GM12878 (cell line): ENCODE measurements around the gene TXNL4A. TPM values are rescaled to one million over a fixed set of nuclear protein-coding genes. Genes with fewer than 3 reads are reported as not detected.

ENCODE experiments used
- ATAC-seq: fragments of 200-7000 bp; cut with Tn5 transposase; 3 replicates; pipeline ENCODE4 v1.9.1; 2020; ENCODE audit warnings: mild to moderate bottlenecking, moderate library complexity
- BruUV-seq: library from RNA; stranded (reverse); fragments of 400-500 nt; replicated peaks from 2 replicates; lab custom pipeline; 2021; lab: Mats Ljungman, UMichigan
- CTCF ChIA-PET: fragments of 300-600 bp; sonication (Branson Sonifier 250); formaldehyde crosslinking; extraction: SDS; loops from one replicate; lab custom pipeline; 2021; ENCODE audit warnings: inconsistent platforms; lab: Yijun Ruan, JAX
- POLR2A ChIA-PET: fragments of 350-600 bp; formaldehyde crosslinking; extraction: SDS; loops from one replicate; lab custom pipeline; 2021; ENCODE audit warnings: inconsistent platforms; lab: Charles Lee
- RAD21 ChIA-PET: fragments of 300-600 bp; sonication (Branson Sonifier 250); formaldehyde crosslinking; loops from one replicate; lab custom pipeline; 2023; ENCODE audit warnings: antibody characterized with exemption; ENCODE audit not compliant: unreplicated experiment; lab: Charles Lee
- SMC1A ChIA-PET: fragments of 300-600 bp; sonication (Branson Sonifier 250); formaldehyde crosslinking; loops from one replicate; lab custom pipeline; 2023; ENCODE audit not compliant: unreplicated experiment, uncharacterized antibody; lab: Charles Lee
- DNase-seq: peaks from one replicate; pipeline ENCODE4 v3.0.0-alpha.2; 2011; ENCODE audit warnings: low read depth, low spot score
- FAIRE-seq: peaks from 3 replicates; lab custom pipeline; 2011; peaks lifted over from hg19 to GRCh38; lab: Jason Lieb, UNC
- H2AFZ ChIP-seq: 2 replicates; pipeline ENCODE4 v1.6.0; 2011; ENCODE audit warnings: low read depth, low read length, control low read depth; ENCODE audit not compliant: control insufficient read depth
- H3K27ac ChIP-seq: 2 replicates; pipeline ENCODE4 v1.5.1; 2011; ENCODE audit warnings: control low read depth; ENCODE audit not compliant: control insufficient read depth, insufficient read depth
- H3K27me3 ChIP-seq, 2 experiments: replicated peaks in 1 of 2; 2 replicates each; pipeline versions ENCODE4 v1.6.0 to v1.6.1; 2011; ENCODE audit warnings: low read length in 1 of 2; ENCODE audit not compliant: control insufficient read depth in 2 of 2, insufficient read depth in 2 of 2
- H3K36me3 ChIP-seq, 2 experiments: 2 replicates each; pipeline ENCODE4 v1.5.1; 2011; ENCODE audit warnings: low read length in 1 of 2; ENCODE audit not compliant: control insufficient read depth in 2 of 2, insufficient read depth in 2 of 2
- H3K4me1 ChIP-seq: 2 replicates; pipeline ENCODE4 v1.6.1; 2011; ENCODE audit warnings: mild to moderate bottlenecking, low read length, moderate library complexity, mixed read lengths; ENCODE audit not compliant: control insufficient read depth, insufficient read depth
- H3K4me2 ChIP-seq: 2 replicates; pipeline ENCODE4 v1.6.0; 2011; ENCODE audit warnings: control low read depth; ENCODE audit not compliant: control insufficient read depth, insufficient read depth
- H3K4me3 ChIP-seq: fragments of 200-600 bp; sonication (generic); 2 replicates; pipeline ENCODE4 v1.5.1; 2016
- H3K79me2 ChIP-seq: 2 replicates; pipeline ENCODE4 v1.6.0; 2011; ENCODE audit warnings: low read length; ENCODE audit not compliant: control insufficient read depth, insufficient read depth
- H3K9ac ChIP-seq: 2 replicates; pipeline ENCODE4 v1.8.0; 2011; ENCODE audit warnings: low read length, control low read depth, mixed read lengths; ENCODE audit not compliant: control insufficient read depth, insufficient read depth
- H3K9me3 ChIP-seq: replicated peaks from 3 replicates; pipeline ENCODE4 v1.5.1; 2011; ENCODE audit warnings: mild to moderate bottlenecking, low read length; ENCODE audit not compliant: control insufficient read depth, insufficient read depth
- H4K20me1 ChIP-seq: 2 replicates; pipeline ENCODE4 v1.6.0; 2011; ENCODE audit not compliant: control insufficient read depth, insufficient read depth
- BHLHE40 ChIP-seq, 2 experiments: fragments of 450-650 bp in 1 of 2; IDR thresholded peaks; 2 replicates each; pipeline ENCODE4 v1.6.1; 2011 to 2017; ENCODE audit warnings: low read depth in 2 of 2, borderline replicate concordance in 1 of 2, improper control_type of control experiment in 1 of 2, low read length in 1 of 2, mild to moderate bottlenecking in 1 of 2
- BMI1 ChIP-seq: fragments of 450-650 bp; IDR thresholded peaks from 2 replicates; pipeline ENCODE4 v1.6.1; 2016; ENCODE audit warnings: mild to moderate bottlenecking, moderate library complexity, borderline replicate concordance
- CHD1 ChIP-seq: IDR thresholded peaks from 2 replicates; pipeline ENCODE4 v1.6.1; 2012; ENCODE audit warnings: low read depth, low read length, improper control_type of control experiment
- ETV6 ChIP-seq, 2 experiments: fragments of 450-650 bp in 1 of 2; IDR thresholded peaks in 1 of 2; conservative IDR thresholded peaks in 1 of 2; 2 replicates each; pipeline ENCODE4 v1.6.1; 2014; ENCODE audit warnings: antibody characterized with exemption in 1 of 2, borderline replicate concordance in 1 of 2, low read depth in 1 of 2, mild to moderate bottlenecking in 1 of 2, moderate library complexity in 1 of 2
- EZH2 ChIP-seq: IDR thresholded peaks from 2 replicates; pipeline ENCODE4 v1.6.1; 2012; ENCODE audit warnings: low read depth, mild to moderate bottlenecking, control low read depth, inconsistent platforms, low read length, borderline replicate concordance; ENCODE audit not compliant: control insufficient read depth
- IRF4 ChIP-seq: IDR thresholded peaks from 2 replicates; pipeline ENCODE4 v1.6.1; 2011; ENCODE audit warnings: low read depth, low read length
- LARP7 ChIP-seq: fragments of 450-650 bp; IDR thresholded peaks from 2 replicates; pipeline ENCODE4 v1.6.1; 2017; ENCODE audit warnings: mild to moderate bottlenecking
- PBX3 ChIP-seq: IDR thresholded peaks from 2 replicates; pipeline ENCODE4 v1.6.1; 2011; ENCODE audit warnings: mild to moderate bottlenecking, low read depth, low read length, moderate library complexity; ENCODE audit not compliant: insufficient replicate concordance
- PML ChIP-seq: IDR thresholded peaks from 2 replicates; pipeline ENCODE4 v1.6.1; 2012; ENCODE audit warnings: low read length, inconsistent platforms
- SMAD1 ChIP-seq: fragments of 450-650 bp; IDR thresholded peaks from 2 replicates; pipeline ENCODE4 v1.6.1; 2018; ENCODE audit warnings: mild to moderate bottlenecking, low read depth; ENCODE audit not compliant: partially characterized antibody
- SREBF1 ChIP-seq: IDR thresholded peaks from 2 replicates; pipeline ENCODE4 v1.6.1; 2012; ENCODE audit warnings: mild to moderate bottlenecking, low read length
- TAF1 ChIP-seq: IDR thresholded peaks from 2 replicates; pipeline ENCODE4 v1.6.1; 2011; ENCODE audit warnings: mild to moderate bottlenecking, low read depth, low read length, borderline replicate concordance
- USF1 ChIP-seq: IDR thresholded peaks from 2 replicates; pipeline ENCODE4 v1.6.1; 2011; ENCODE audit warnings: borderline replicate concordance, low read depth, mild to moderate bottlenecking, moderate library complexity, mixed read lengths, low read length; ENCODE audit not compliant: insufficient read depth; ENCODE audit errors: extremely low read length
- WGBS: methylation state at CpG from one replicate; pipeline ENCODE4 v1.1.6; 2016; ENCODE audit warnings: low lambda C conversion rate; ENCODE audit not compliant: insufficient replicate concordance, insufficient coverage; ENCODE audit errors: missing lambda C conversion rate; 5-methylcytosine and 5-hydroxymethylcytosine counted together
- in situ Hi-C: fragments of 300-500 bp; cut with MboI; formaldehyde crosslinking; loops from 9 replicates; pipeline ENCODE4 v1.14.3; 2018; ENCODE audit warnings: mixed read lengths
- intact Hi-C: fragments of 100-400 bp; cut with micrococcal nuclease; formaldehyde crosslinking; loops from one replicate; pipeline ENCODE4 v1.14.2; 2022; ENCODE audit not compliant: unreplicated experiment
- polyA plus RNA-seq, 11 experiments: library from polyadenylated mRNA; depleted of rRNA in 4 of 11; unstranded in 6 of 11; stranded (reverse) in 5 of 11; fragments of >200 nt; fragmentation: Nextera tagmentation in 4 of 11; fragmentation: Illumina TruSeq in 1 of 11; extraction: Ambion mirVana in 4 of 11; extraction: Trizol in 1 of 11; gene quantifications; 1 replicate in 1 of 11; 2 replicates in 10 of 11; pipeline versions ENCODE4 v1.2.1 to v1.2.3, GENCODE V29; 2011 to 2016; ENCODE audit warnings: inconsistent platforms in 2 of 11, missing spikeins in 2 of 11, low read depth in 1 of 11
- total RNA-seq, 4 experiments: library from RNA; depleted of rRNA in 3 of 4; stranded (reverse); fragments of >200 nt in 3 of 4; fragmentation: Illumina TruSeq in 1 of 4; extraction: Trizol in 1 of 4; gene quantifications; 2 replicates each; pipeline versions ENCODE4 v1.2.1 to v1.2.3, GENCODE V29; 2013 to 2021
- TF ChIP-seq, protein P1 (sequence below): fragments of 450-650 bp; IDR thresholded peaks from 2 replicates; pipeline ENCODE4 v1.6.1; 2017; ENCODE audit warnings: antibody characterized with exemption, mild to moderate bottlenecking, moderate library complexity
- TF ChIP-seq, protein P2 (sequence below): fragments of 450-650 bp; IDR thresholded peaks from 2 replicates; pipeline ENCODE4 v1.6.1; 2017; ENCODE audit warnings: mild to moderate bottlenecking, low read depth, inconsistent platforms; ENCODE audit not compliant: poor library complexity, severe bottlenecking

The TXNL4A gene
- total and polyA plus RNA-seq, 10 of the 15 experiments (the other 5 are each of a cell fraction or from before 2014, with no cell fraction given), result 38.4 to 329 (median 128) TPM

- in situ Hi-C loops (no loop called here), intact Hi-C loops (loop anchor here (5.0 kb wide), 1 partner anchor 146 kb away; the partner anchor contains the start of gene ADNP2)
- 89% methylated on average over 16 of the region's 16 CpGs for WGBS
- no peak for FAIRE-seq
- Histone ChIP-seq H3K9ac (no peak overlapping the region), H3K27me3 (no peaks in the 10 kb centered on the region), H2AFZ (no peak overlapping the region), H3K4me3 (no peak overlapping the region), H3K27ac (no peak overlapping the region), H3K4me1 (peaks cover 25% of the 10 kb centered on the region), H3K4me2 (no peak overlapping the region), H3K36me3 (no peaks in the 10 kb centered on the region), H3K9me3 (no peaks in the 10 kb centered on the region), H3K79me2 (no peaks in the 10 kb centered on the region; the same call in 1 of the 2 replicates), H4K20me1 (no peaks in the 10 kb centered on the region)
- ChIA-PET CTCF (interaction anchor here (0.6 to 2.5 kb wide), 4 partner anchors 7 to 74 kb away, joined by 4 to 7 read pairs (median 6); no protein-coding TSS in a partner anchor), RAD21 (no interaction called here), POLR2A (interaction anchor here (0.5 to 1.9 kb wide), 3 partner anchors 9 to 265 kb away, joined by 3 to 8 read pairs (median 5); partner anchors contain the start of gene SLC66A2), SMC1A (interaction anchor here (0.9 kb wide), 1 partner anchor 27 kb away, joined by 3 read pairs; the partner anchor contains the start of gene TXNL4A)
- no peak for DNase-seq
- ATAC-seq, result no peak
- BruUV-seq, result no TSS peak
- TF ChIP-seq SREBF1, result no peak
- TF ChIP-seq, protein P1, sequence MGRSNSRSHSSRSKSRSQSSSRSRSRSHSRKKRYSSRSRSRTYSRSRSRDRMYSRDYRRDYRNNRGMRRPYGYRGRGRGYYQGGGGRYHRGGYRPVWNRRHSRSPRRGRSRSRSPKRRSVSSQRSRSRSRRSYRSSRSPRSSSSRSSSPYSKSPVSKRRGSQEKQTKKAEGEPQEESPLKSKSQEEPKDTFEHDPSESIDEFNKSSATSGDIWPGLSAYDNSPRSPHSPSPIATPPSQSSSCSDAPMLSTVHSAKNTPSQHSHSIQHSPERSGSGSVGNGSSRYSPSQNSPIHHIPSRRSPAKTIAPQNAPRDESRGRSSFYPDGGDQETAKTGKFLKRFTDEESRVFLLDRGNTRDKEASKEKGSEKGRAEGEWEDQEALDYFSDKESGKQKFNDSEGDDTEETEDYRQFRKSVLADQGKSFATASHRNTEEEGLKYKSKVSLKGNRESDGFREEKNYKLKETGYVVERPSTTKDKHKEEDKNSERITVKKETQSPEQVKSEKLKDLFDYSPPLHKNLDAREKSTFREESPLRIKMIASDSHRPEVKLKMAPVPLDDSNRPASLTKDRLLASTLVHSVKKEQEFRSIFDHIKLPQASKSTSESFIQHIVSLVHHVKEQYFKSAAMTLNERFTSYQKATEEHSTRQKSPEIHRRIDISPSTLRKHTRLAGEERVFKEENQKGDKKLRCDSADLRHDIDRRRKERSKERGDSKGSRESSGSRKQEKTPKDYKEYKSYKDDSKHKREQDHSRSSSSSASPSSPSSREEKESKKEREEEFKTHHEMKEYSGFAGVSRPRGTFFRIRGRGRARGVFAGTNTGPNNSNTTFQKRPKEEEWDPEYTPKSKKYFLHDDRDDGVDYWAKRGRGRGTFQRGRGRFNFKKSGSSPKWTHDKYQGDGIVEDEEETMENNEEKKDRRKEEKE, result no peak
- TF ChIP-seq SMAD1, result no peak
- TF ChIP-seq ETV6 (conservative IDR thresholded peaks at IDR 0.05 in 1 of 2, IDR thresholded peaks at IDR 0.05 in 1 of 2; ENCODE audit: borderline replicate concordance in 1 of 2, low read depth in 1 of 2), result no peak
- no peak for TF ChIP-seq PML
- no peak for TF ChIP-seq IRF4
- no peak for TF ChIP-seq CHD1
- no peak for TF ChIP-seq TAF1
- no peak for TF ChIP-seq BMI1
- TF ChIP-seq EZH2, result no peak
- TF ChIP-seq BHLHE40 (IDR thresholded peaks at IDR 0.05; ENCODE audit: borderline replicate concordance in 1 of 2, low read depth in 2 of 2, low read length in 1 of 2), result no peak
- no peak for TF ChIP-seq LARP7
- no peak for TF ChIP-seq PBX3
- TF ChIP-seq, protein P2, sequence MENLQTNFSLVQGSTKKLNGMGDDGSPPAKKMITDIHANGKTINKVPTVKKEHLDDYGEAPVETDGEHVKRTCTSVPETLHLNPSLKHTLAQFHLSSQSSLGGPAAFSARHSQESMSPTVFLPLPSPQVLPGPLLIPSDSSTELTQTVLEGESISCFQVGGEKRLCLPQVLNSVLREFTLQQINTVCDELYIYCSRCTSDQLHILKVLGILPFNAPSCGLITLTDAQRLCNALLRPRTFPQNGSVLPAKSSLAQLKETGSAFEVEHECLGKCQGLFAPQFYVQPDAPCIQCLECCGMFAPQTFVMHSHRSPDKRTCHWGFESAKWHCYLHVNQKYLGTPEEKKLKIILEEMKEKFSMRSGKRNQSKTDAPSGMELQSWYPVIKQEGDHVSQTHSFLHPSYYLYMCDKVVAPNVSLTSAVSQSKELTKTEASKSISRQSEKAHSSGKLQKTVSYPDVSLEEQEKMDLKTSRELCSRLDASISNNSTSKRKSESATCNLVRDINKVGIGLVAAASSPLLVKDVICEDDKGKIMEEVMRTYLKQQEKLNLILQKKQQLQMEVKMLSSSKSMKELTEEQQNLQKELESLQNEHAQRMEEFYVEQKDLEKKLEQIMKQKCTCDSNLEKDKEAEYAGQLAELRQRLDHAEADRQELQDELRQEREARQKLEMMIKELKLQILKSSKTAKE, result no peak
- TF ChIP-seq USF1, result no peak
Observed at GRCh38 chr18:79960921-79961526, 27.3 kb downstream of the TXNL4A start.
